Endothelial cell of umbilical vein (primary cell): ENCODE data around the gene LRIG1. TPM values are rescaled to one million over a fixed set of nuclear protein-coding genes. Genes with fewer than 3 reads are reported as not detected.

Experiments used
- BruUV-seq: library from RNA; stranded (reverse); fragments of 400-500 nt; replicated peaks from 2 replicates; lab custom pipeline; 2021; lab: Mats Ljungman, UMichigan
- CTCF ChIA-PET: fragments of 300-600, 350-600 bp; sonication (Branson Sonifier 250); formaldehyde crosslinking; loops from one replicate; lab custom pipeline; 2021; ENCODE audit warnings: antibody characterized with exemption, inconsistent platforms; lab: Charles Lee
- POLR2A ChIA-PET: fragments of 300-600, 350-600 bp; sonication (Branson Sonifier 250); formaldehyde crosslinking; loops from one replicate; lab custom pipeline; 2021; ENCODE audit warnings: antibody characterized with exemption, inconsistent platforms; lab: Charles Lee
- DNase-seq: peaks from one replicate; pipeline ENCODE4 v3.0.0-alpha.2; 2011; ENCODE audit warnings: low read depth, low spot score
- FAIRE-seq: peaks from 2 replicates; lab custom pipeline; 2011; peaks lifted over from hg19 to GRCh38; lab: Jason Lieb, UNC
- H2AFZ ChIP-seq: 2 replicates; pipeline ENCODE4 v1.6.0; 2012; ENCODE audit warnings: low read depth, low read length, control low read depth, inconsistent platforms
- H3K27ac ChIP-seq: 2 replicates; pipeline ENCODE4 v1.5.1; 2011; ENCODE audit warnings: low read depth, mild to moderate bottlenecking, control low read depth, low read length, moderate library complexity; ENCODE audit not compliant: insufficient read depth
- H3K27me3 ChIP-seq, 2 experiments: 2 replicates each; pipeline versions ENCODE4 v1.6.0 to v1.6.1; 2011; ENCODE audit warnings: low read length in 2 of 2, mixed read lengths in 1 of 2; ENCODE audit not compliant: control insufficient read depth in 2 of 2, insufficient read depth in 2 of 2
- H3K36me3 ChIP-seq, 2 experiments: 2 replicates in 1 of 2; 3 replicates in 1 of 2; pipeline ENCODE4 v1.5.1; 2011; ENCODE audit warnings: low read length in 2 of 2, mild to moderate bottlenecking in 1 of 2, moderate library complexity in 1 of 2; ENCODE audit not compliant: control insufficient read depth in 2 of 2, insufficient read depth in 2 of 2; ENCODE audit errors: extremely low read depth in 1 of 2
- H3K4me1 ChIP-seq: 3 replicates; pipeline ENCODE4 v1.5.1; 2011; ENCODE audit warnings: mild to moderate bottlenecking, low read length; ENCODE audit not compliant: control insufficient read depth, insufficient read depth; ENCODE audit errors: extremely low read depth
- H3K4me2 ChIP-seq: 2 replicates; pipeline ENCODE4 v1.6.1; 2011; ENCODE audit warnings: low read length, control low read depth, mixed read lengths; ENCODE audit not compliant: insufficient read depth
- H3K4me3 ChIP-seq, 3 experiments: fragments of 200-600 bp in 1 of 3; sonication (generic), shearing (Covaris generic) in 1 of 3; replicated peaks in 1 of 3; 2 replicates each; pipeline ENCODE4 v1.5.1; 2011 to 2016; ENCODE audit warnings: control low read depth in 3 of 3, low read length in 3 of 3, mild to moderate bottlenecking in 2 of 3, inconsistent platforms in 1 of 3, low read depth in 1 of 3, moderate library complexity in 1 of 3; ENCODE audit not compliant: insufficient read depth in 1 of 3
- H3K79me2 ChIP-seq: 2 replicates; pipeline ENCODE4 v1.6.0; 2012; ENCODE audit warnings: low read length, inconsistent platforms; ENCODE audit not compliant: control insufficient read depth, insufficient read depth
- H3K9ac ChIP-seq: replicated peaks from 2 replicates; pipeline ENCODE3; 2011; ENCODE audit warnings: low read length, control low read depth; ENCODE audit not compliant: insufficient read depth; ENCODE audit errors: extremely low read depth
- H3K9me1 ChIP-seq: replicated peaks from 3 replicates; pipeline ENCODE4 v1.6.0; 2011; ENCODE audit warnings: mild to moderate bottlenecking, low read length; ENCODE audit not compliant: control insufficient read depth, insufficient read depth; ENCODE audit errors: extremely low read depth
- H3K9me3 ChIP-seq: replicated peaks from 2 replicates; pipeline ENCODE4 v1.5.1; 2012; ENCODE audit warnings: low read length, inconsistent platforms; ENCODE audit not compliant: control insufficient read depth, insufficient read depth
- H4K20me1 ChIP-seq: replicated peaks from 2 replicates; pipeline ENCODE3; 2011; ENCODE audit warnings: mild to moderate bottlenecking, low read length; ENCODE audit not compliant: control insufficient read depth, insufficient read depth; ENCODE audit errors: extremely low read depth
- EZH2 ChIP-seq: IDR thresholded peaks from 2 replicates; pipeline ENCODE4 v1.6.1; 2012; ENCODE audit warnings: borderline replicate concordance, low read depth, mild to moderate bottlenecking, moderate library complexity, low read length, inconsistent platforms; ENCODE audit not compliant: severe bottlenecking
- FOS ChIP-seq: IDR thresholded peaks from 2 replicates; pipeline ENCODE4 v1.6.1; 2011; ENCODE audit warnings: mild to moderate bottlenecking, low read length, moderate library complexity, borderline replicate concordance; ENCODE audit not compliant: insufficient read depth
- GATA2 ChIP-seq: IDR thresholded peaks from 2 replicates; pipeline ENCODE4 v1.7.0; 2011; ENCODE audit warnings: low read depth, mild to moderate bottlenecking, moderate library complexity, mixed read lengths, low read length; ENCODE audit not compliant: insufficient read length, insufficient read depth
- JUN ChIP-seq: IDR thresholded peaks from 2 replicates; pipeline ENCODE4 v1.6.1; 2011; ENCODE audit warnings: borderline replicate concordance, low read depth; ENCODE audit not compliant: insufficient read length, insufficient read depth
- MYC ChIP-seq: IDR thresholded peaks from one replicate; pipeline ENCODE4 v1.6.1; 2011; ENCODE audit warnings: mild to moderate bottlenecking, low read depth, low read length
- POLR2A ChIP-seq: IDR thresholded peaks from 2 replicates; pipeline ENCODE4 v1.6.1; 2012; ENCODE audit warnings: low read depth, mild to moderate bottlenecking, control low read depth, low read length
- POLR2AphosphoS5 ChIP-seq: IDR thresholded peaks from 2 replicates; pipeline ENCODE4 v1.6.1; 2012; ENCODE audit warnings: low read depth, mild to moderate bottlenecking, control low read depth, low read length, moderate library complexity; ENCODE audit not compliant: insufficient read depth
- dilution Hi-C: fragments of 300-500 bp; cut with MboI; formaldehyde crosslinking; loops from one replicate; pipeline ENCODE4 v1.15.0; 2019; ENCODE audit warnings: low sequenced_read_pairs; ENCODE audit not compliant: extremely low pct_ligation_motif_present
- intact Hi-C: fragments of 100-400 bp; cut with micrococcal nuclease; formaldehyde crosslinking; loops from one replicate; pipeline ENCODE4 v1.10.0; 2022
- polyA plus RNA-seq, 4 experiments: library from polyadenylated mRNA; depleted of rRNA in 3 of 4; stranded (reverse) in 3 of 4; unstranded in 1 of 4; fragments of >200 nt; gene quantifications; 2 replicates each; pipeline versions ENCODE4 v1.2.1 to v1.2.3, GENCODE V29; 2011 to 2012; ENCODE audit warnings: missing spikeins in 1 of 4
- total RNA-seq: library from RNA; stranded (reverse); gene quantifications from 2 replicates; pipeline ENCODE4 v1.2.3, GENCODE V29; 2021
- TF ChIP-seq, protein P1 (sequence below): IDR thresholded peaks from 2 replicates; pipeline ENCODE4 v1.6.1; 2011; ENCODE audit not compliant: insufficient read depth, insufficient read length
- TF ChIP-seq, protein P2 (sequence below), 2 donors: IDR thresholded peaks; 1 replicate in 1 of 2; 2 replicates in 1 of 2; pipeline ENCODE4 v1.5.1; 2011; ENCODE audit warnings: low read length in 2 of 2, mild to moderate bottlenecking in 2 of 2, moderate library complexity in 2 of 2, control low read depth in 1 of 2, inconsistent platforms in 1 of 2, low read depth in 1 of 2; ENCODE audit not compliant: insufficient read depth in 1 of 2; ENCODE audit errors: extremely low read depth in 1 of 2

Gene LRIG1
- total and polyA plus RNA-seq, 2 donors (not counting 3 experiments of a cell fraction or from before 2014, with no cell fraction given): 50.3 to 52.2 TPM

DNA sequence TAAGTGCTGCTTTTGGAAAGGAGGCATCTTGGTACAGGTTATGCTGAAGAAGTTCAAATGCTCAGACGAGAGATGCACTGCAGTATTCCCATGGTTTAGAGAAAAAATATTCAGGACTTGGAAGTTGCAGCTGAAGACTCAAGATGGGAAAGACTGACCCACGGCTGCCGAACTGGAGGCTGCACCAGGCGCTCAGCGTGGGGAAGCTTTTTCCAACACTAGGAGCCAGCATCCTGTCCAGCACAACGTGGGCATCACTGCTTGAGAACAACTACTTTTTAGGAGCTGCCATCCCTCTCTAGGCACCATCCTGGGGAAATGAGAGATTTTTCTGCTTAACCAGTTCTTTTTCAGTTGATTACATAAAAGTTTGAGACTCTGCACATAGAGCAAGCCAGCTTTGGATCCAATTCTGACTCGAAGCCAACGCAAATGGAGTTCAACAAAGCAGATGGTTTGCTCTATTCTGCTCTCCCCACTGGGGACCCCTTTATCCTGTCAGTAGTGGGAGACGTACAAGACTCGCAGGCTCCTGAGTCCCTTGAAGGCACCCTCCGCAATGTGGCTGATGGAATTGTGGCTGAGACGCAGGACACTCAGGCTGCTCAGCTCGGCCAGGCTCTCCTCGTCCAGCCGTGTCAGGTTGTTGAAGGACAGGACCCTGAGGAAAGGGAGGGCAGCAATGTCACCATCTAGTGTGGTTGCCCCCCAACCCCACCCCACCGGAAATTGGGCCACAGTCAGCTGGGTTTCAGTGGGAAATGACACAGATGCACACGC is 93.8 kb downstream of the LRIG1 start:
- BruUV-seq: no TSS peak
- Histone ChIP-seq H3K9me3 (no peaks in the 10 kb centered on the region), H2AFZ (no peak overlapping the region), H3K9me1 (no peaks in the 10 kb centered on the region), H3K79me2 (no peaks in the 10 kb centered on the region), H3K9ac (no peak overlapping the region), H3K4me3 (no peak overlapping the region), H3K4me1 (no peaks in the 10 kb centered on the region), H3K27me3 (no peaks in the 10 kb centered on the region), H3K27ac (no peak overlapping the region), H3K4me2 (no peak overlapping the region), H4K20me1 (no peaks in the 10 kb centered on the region), H3K36me3 (peaks cover 9 to 56% of the 10 kb centered on the region in 2 experiments)
- FAIRE-seq: no peak
- intact Hi-C loops: loop anchor here (1.0 to 5.0 kb wide), 6 partner anchors 35 to 409 kb away; partner anchors contain the start of gene LRIG1
- ChIA-PET POLR2A (no interaction called here), CTCF (interaction anchor here (0.6 to 3.4 kb wide), 33 partner anchors 10 to 1177 kb away, joined by 3 to 20 read pairs (median 5); partner anchors contain the start of gene LRIG1)
- dilution Hi-C loops: no loop called here
- DNase-seq: no peak
- TF ChIP-seq POLR2AphosphoS5 (no peak), JUN (no peak)
- TF ChIP-seq, protein P1, sequence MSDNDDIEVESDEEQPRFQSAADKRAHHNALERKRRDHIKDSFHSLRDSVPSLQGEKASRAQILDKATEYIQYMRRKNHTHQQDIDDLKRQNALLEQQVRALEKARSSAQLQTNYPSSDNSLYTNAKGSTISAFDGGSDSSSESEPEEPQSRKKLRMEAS: no peak

DNA sequence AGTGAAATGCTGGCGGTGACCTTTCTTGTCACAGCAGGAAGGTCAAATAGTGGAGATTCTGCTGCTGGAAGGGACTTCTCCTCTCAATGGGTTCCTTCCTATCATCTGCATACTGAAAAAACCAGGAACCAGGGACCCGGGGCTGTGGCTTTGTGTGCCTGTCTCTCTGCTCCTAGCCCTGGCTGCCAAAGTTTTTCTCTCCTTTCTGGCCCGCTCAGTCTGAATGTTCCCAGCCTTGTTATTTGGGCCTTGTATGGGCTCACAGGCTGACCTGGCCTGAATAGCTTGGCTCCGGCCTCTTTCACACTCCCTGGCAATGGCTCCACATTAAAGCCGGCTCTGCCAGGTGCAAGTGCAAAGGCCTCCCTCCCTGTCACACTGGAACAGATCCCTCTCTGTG is 94.7 kb downstream of the LRIG1 start:
- peaks cover 2% of the 10 kb centered on the region for H3K4me1 ChIP-seq
- peaks cover 9 to 57% of the 10 kb centered on the region in 2 experiments for H3K36me3 ChIP-seq
- DNase-seq: no peak
- BruUV-seq: no TSS peak
- H3K4me3 ChIP-seq: no peak overlapping the region
- H3K79me2 ChIP-seq: no peaks in the 10 kb centered on the region
- POLR2A ChIA-PET: interaction anchor here (0.6 kb wide), 1 partner anchor 66 kb away, joined by 4 read pairs; no protein-coding TSS in a partner anchor
- FAIRE-seq: no peak
- H3K27ac ChIP-seq: no peak overlapping the region
- H4K20me1 ChIP-seq: no peaks in the 10 kb centered on the region
- TF ChIP-seq, protein P1: no peak
- TF ChIP-seq JUN (no peak), GATA2 (no peak), FOS (no peak), EZH2 (no peak), POLR2A (no peak), MYC (no peak), POLR2AphosphoS5 (no peak)
- TF ChIP-seq, protein P2, sequence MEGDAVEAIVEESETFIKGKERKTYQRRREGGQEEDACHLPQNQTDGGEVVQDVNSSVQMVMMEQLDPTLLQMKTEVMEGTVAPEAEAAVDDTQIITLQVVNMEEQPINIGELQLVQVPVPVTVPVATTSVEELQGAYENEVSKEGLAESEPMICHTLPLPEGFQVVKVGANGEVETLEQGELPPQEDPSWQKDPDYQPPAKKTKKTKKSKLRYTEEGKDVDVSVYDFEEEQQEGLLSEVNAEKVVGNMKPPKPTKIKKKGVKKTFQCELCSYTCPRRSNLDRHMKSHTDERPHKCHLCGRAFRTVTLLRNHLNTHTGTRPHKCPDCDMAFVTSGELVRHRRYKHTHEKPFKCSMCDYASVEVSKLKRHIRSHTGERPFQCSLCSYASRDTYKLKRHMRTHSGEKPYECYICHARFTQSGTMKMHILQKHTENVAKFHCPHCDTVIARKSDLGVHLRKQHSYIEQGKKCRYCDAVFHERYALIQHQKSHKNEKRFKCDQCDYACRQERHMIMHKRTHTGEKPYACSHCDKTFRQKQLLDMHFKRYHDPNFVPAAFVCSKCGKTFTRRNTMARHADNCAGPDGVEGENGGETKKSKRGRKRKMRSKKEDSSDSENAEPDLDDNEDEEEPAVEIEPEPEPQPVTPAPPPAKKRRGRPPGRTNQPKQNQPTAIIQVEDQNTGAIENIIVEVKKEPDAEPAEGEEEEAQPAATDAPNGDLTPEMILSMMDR (IDR thresholded peaks at IDR 0.05; ENCODE audit: extremely low read depth in 1 of 2, insufficient read depth in 1 of 2, low read depth in 1 of 2, low read length in 2 of 2): no peak
- CTCF ChIA-PET: interaction anchor here (1.0 to 3.4 kb wide), 9 partner anchors 9 to 410 kb away, joined by 4 to 20 read pairs (median 7); no protein-coding TSS in a partner anchor
- H3K4me2 ChIP-seq: no peak overlapping the region
- no peaks in the 10 kb centered on the region for H3K27me3 ChIP-seq
- H3K9ac ChIP-seq: no peak overlapping the region
- no peaks in the 10 kb centered on the region for H3K9me3 ChIP-seq
- intact Hi-C loops (loop anchor here (5.0 kb wide), 3 partner anchors 36 to 221 kb away; no protein-coding TSS in a partner anchor), dilution Hi-C loops (no loop called here)
- no peak overlapping the region for H2AFZ ChIP-seq
- H3K9me1 ChIP-seq: no peaks in the 10 kb centered on the region
